ENCODE measurements around the gene GIGYF2. TPM values are rescaled to one million over a fixed set of nuclear protein-coding genes. Genes with fewer than 3 reads are reported as not detected.

Gene GIGYF2
- total and polyA plus RNA-seq, 8 donors: 7.1 to 158 (median 75.0) TPM

- Histone ChIP-seq H3K27ac (no peak overlapping the region), H3K4me1 (no peaks in the 10 kb centered on the region), H3K9me3 (no peaks in the 10 kb centered on the region), H3K27me3 (no peaks in the 10 kb centered on the region), H3K4me3 (no peak overlapping the region), H3K36me3 (peaks cover 0 to 22% (median 19%) of the 10 kb centered on the region in 4 donors)
- intact Hi-C loops (cut with DNase I; ENCODE audit: low total_unique reads): no loop called here
- WGBS, 5 donors: 94 to 100% (median 96%) methylated on average over 1 of the region's 1 CpG
- TF ChIP-seq POLR2AphosphoS5 (IDR thresholded peaks at IDR 0.05) (no peak), CTCF (IDR thresholded peaks at IDR 0.05) (no peak), POLR2A (IDR thresholded peaks at IDR 0.05) (no peak), EP300 (IDR thresholded peaks at IDR 0.05) (no peak)
- no peak for DNase-seq
These were observed 168.0 kb downstream of the GIGYF2 start for GRCh38 chr2:232865165-232865564.

- WGBS, 5 donors: 75 to 84% (median 79%) methylated on average over 4 of the region's 4 CpGs
- H3K4me3 ChIP-seq: no peak overlapping the region
- H3K4me1 ChIP-seq: no peaks in the 10 kb centered on the region
- no peaks in the 10 kb centered on the region for H3K27me3 ChIP-seq
- no peak for DNase-seq
- H3K27ac ChIP-seq: no peak overlapping the region
- intact Hi-C loops (cut with DNase I; ENCODE audit: low total_unique reads): no loop called here
- TF ChIP-seq POLR2A (IDR thresholded peaks at IDR 0.05) (no peak), POLR2AphosphoS5 (IDR thresholded peaks at IDR 0.05) (no peak), EP300 (IDR thresholded peaks at IDR 0.05) (no peak), CTCF (IDR thresholded peaks at IDR 0.05) (no peak)
- H3K9me3 ChIP-seq: no peaks in the 10 kb centered on the region
- H3K36me3 ChIP-seq: peaks cover 0 to 16% (median 11%) of the 10 kb centered on the region in 4 donors
These were observed 169.0 kb downstream of the GIGYF2 start for GRCh38 chr2:232866104-232866503.

- Histone ChIP-seq H3K4me1 (peaks cover 0 to 11% (median 3%) of the 10 kb centered on the region in 4 donors), H3K27ac (no peak overlapping the region), H3K4me3 (no peak overlapping the region), H3K9me3 (no peaks in the 10 kb centered on the region), H3K27me3 (peaks cover 0 to under 1% (median 0%) of the 10 kb centered on the region in 3 donors), H3K36me3 (peaks cover 0 to 5% (median 0%) of the 10 kb centered on the region in 4 donors)
- TF ChIP-seq CTCF (IDR thresholded peaks at IDR 0.05) (no peak), POLR2AphosphoS5 (IDR thresholded peaks at IDR 0.05) (no peak), EP300 (IDR thresholded peaks at IDR 0.05) (no peak), POLR2A (IDR thresholded peaks at IDR 0.05) (no peak)
- intact Hi-C loops (cut with DNase I; ENCODE audit: low total_unique reads): no loop called here
- WGBS, 5 donors: 73 to 80% (median 77%) methylated on average over 15 of the region's 15 CpGs
- DNase-seq: peak in 1 of 2 donors; percentile 20
These were observed 172.2 kb downstream of the GIGYF2 start for GRCh38 chr2:232869138-232870017.

- Histone ChIP-seq H3K27ac (no peak within 1 kb of the TSS), H3K9me3 (no peaks in the 10 kb centered on the region), H3K4me3 (no peak within 1 kb of the TSS), H3K27me3 (peaks cover 0 to 8% (median 0%) of the 10 kb centered on the region in 3 donors), H3K36me3 (no peaks in the 10 kb centered on the region), H3K4me1 (peaks cover 0 to 17% (median 4%) of the 10 kb centered on the region in 4 donors)
- intact Hi-C loops (cut with DNase I; ENCODE audit: low total_unique reads): no loop called here
- 82 to 90% (median 89%) methylated on average over 19 to 21 of the region's 21 CpGs for WGBS, 5 donors
- peak in 1 of 2 donors; percentile 17 for DNase-seq
- TF ChIP-seq POLR2AphosphoS5 (IDR thresholded peaks at IDR 0.05) (no peak), POLR2A (IDR thresholded peaks at IDR 0.05) (no peak)
These were observed 173.1 kb downstream of the GIGYF2 start, which contains the start of gene SNORC for GRCh38 chr2:232870018-232870765. Gene SNORC (plus strand): TSS chr2:232870264. CDS start chr2:232870342, 78 bp downstream.
